Measurements from ENCODE around the gene PECR.

- TF ChIP-seq, protein P1, sequence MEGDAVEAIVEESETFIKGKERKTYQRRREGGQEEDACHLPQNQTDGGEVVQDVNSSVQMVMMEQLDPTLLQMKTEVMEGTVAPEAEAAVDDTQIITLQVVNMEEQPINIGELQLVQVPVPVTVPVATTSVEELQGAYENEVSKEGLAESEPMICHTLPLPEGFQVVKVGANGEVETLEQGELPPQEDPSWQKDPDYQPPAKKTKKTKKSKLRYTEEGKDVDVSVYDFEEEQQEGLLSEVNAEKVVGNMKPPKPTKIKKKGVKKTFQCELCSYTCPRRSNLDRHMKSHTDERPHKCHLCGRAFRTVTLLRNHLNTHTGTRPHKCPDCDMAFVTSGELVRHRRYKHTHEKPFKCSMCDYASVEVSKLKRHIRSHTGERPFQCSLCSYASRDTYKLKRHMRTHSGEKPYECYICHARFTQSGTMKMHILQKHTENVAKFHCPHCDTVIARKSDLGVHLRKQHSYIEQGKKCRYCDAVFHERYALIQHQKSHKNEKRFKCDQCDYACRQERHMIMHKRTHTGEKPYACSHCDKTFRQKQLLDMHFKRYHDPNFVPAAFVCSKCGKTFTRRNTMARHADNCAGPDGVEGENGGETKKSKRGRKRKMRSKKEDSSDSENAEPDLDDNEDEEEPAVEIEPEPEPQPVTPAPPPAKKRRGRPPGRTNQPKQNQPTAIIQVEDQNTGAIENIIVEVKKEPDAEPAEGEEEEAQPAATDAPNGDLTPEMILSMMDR (conservative IDR thresholded peaks at IDR 0.05; ENCODE audit: low read length): no peak
- no peak for TF ChIP-seq EZH2phosphoT487 (IDR thresholded peaks at IDR 0.05; ENCODE audit: borderline replicate concordance, low read depth, low read length)
Measured at GRCh38 chr2:216049452-216049851, 32.2 kb downstream of the PECR start.
